Spinal cord (tissue), 10 donors: Measurements from ENCODE around the gene FHOD3. TPM values are rescaled to one million over a fixed set of nuclear protein-coding genes. Genes with fewer than 3 reads are reported as not detected.
"Not testable (repeated sequence)": the region's sequence is repeated elsewhere in the genome, so short reads cannot be mapped to it uniquely, and the experiment has no call there.

Experiments used
- DNase-seq, 6 donors: peaks; one replicate each; pipeline versions ENCODE4 v3.0.0 to v3.0.0-alpha.2; 2013 to 2015; ENCODE audit warnings: low spot score in 6 of 6, low read depth in 4 of 6
- H3K27ac ChIP-seq: one replicate; pipeline ENCODE4 v1.5.1; 2013; ENCODE audit warnings: low read depth, low read length, control low read depth
- H3K27me3 ChIP-seq: one replicate; pipeline ENCODE4 v1.6.1; 2013; ENCODE audit warnings: low read length; ENCODE audit not compliant: control insufficient read depth, insufficient read depth
- H3K36me3 ChIP-seq: one replicate; pipeline ENCODE4 v1.6.1; 2013; ENCODE audit warnings: low read length; ENCODE audit not compliant: control insufficient read depth, insufficient read depth
- H3K4me1 ChIP-seq: one replicate; pipeline ENCODE4 v1.6.1; 2013; ENCODE audit warnings: low read length; ENCODE audit not compliant: control insufficient read depth, insufficient read depth
- H3K4me3 ChIP-seq: one replicate; pipeline ENCODE4 v1.5.1; 2013; ENCODE audit warnings: low read depth, low read length, control low read depth
- H3K9me3 ChIP-seq: one replicate; pipeline ENCODE4 v1.6.1; 2013; ENCODE audit warnings: low read length; ENCODE audit not compliant: control insufficient read depth, insufficient read depth
- WGBS: methylation state at CpG from one replicate; pipeline ENCODE4 v1.1.5; 2013; ENCODE audit warnings: missing lambda C conversion rate; ENCODE audit not compliant: insufficient coverage; 5-methylcytosine and 5-hydroxymethylcytosine counted together
- polyA plus RNA-seq, 2 donors: library from polyadenylated mRNA; unstranded; fragments of 120-200 nt; gene quantifications; one replicate each; pipeline ENCODE4 v1.2.1, GENCODE V29; 2013; ENCODE audit not compliant: insufficient read length in 2 of 2
- total RNA-seq, 2 donors: library from RNA; depleted of rRNA in 1 of 2; stranded (reverse); fragments of 120-200 nt in 1 of 2; fragments of >200 nt in 1 of 2; gene quantifications; one replicate each; pipeline versions ENCODE4 v1.2.3 to v1.2.4, GENCODE V29; 2013 to 2014
- donor health status: healthy.

Gene FHOD3
- total and polyA plus RNA-seq, 4 donors: 30.0 to 53.4 (median 52.1) TPM

DNA sequence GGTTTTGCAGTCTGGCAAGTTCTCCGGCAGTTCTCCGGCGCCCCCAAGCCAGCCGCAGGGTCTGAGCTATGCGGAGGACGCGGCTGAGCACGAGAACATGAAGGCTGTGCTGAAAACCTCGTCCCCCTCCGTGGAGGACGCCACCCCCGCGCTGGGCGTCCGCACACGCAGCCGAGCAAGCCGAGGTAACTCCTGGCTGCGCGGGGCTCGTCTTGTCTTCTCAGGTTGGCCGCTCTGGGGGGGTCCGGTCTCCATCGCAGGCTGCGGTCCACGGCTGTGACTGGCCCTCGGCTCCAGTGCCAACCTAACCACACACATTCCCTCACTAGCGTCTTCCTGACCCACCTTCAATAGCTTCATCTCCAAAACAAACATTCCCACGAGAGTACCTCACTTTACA is 463.1 kb downstream of the FHOD3 start:
- Histone ChIP-seq H3K27ac (no peak overlapping the region), H3K9me3 (no peaks in the 10 kb centered on the region), H3K27me3 (no peaks in the 10 kb centered on the region), H3K4me1 (no peaks in the 10 kb centered on the region), H3K36me3 (peaks cover 22% of the 10 kb centered on the region), H3K4me3 (no peak overlapping the region)
- DNase-seq: no peak
- WGBS: 92% methylated on average over 28 of the region's 29 CpGs

DNA sequence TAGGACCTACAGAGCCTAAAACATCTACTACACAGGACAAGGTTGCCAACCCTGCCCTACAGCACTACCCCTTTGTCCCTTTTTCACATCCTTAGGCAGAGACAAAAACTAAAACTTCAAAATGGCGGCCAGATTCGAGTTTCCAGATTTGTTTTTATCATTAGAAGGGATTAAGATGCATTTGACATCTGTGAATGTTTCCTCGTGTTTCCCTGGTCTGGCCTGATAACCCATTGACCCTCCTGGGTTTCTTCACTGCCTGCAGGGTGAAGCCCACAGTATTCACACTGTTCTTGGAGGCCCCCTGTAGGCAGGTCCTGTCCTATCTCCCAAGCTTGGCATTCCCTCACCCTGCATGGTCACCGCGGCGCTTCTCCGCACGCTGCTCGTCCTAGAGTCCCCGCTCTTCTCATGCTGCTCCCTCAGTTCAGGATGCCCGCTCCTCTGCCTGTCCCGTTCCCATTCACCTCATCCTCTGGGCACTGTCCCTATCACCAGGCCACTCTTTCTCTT is 463.7 kb downstream of the FHOD3 start:
- Histone ChIP-seq H3K9me3 (no peaks in the 10 kb centered on the region), H3K4me1 (no peaks in the 10 kb centered on the region), H3K36me3 (peaks cover 22% of the 10 kb centered on the region), H3K4me3 (no peak overlapping the region), H3K27me3 (no peaks in the 10 kb centered on the region), H3K27ac (no peak overlapping the region)
- WGBS: 92% methylated on average over 11 of the region's 12 CpGs
- DNase-seq: no peak

- no peak overlapping the region for H3K27ac ChIP-seq
- 88% methylated on average over 1 of the region's 2 CpGs for WGBS
- H3K4me3 ChIP-seq: no peak overlapping the region
- H3K27me3 ChIP-seq: no peaks in the 10 kb centered on the region
- H3K36me3 ChIP-seq: peaks cover 22% of the 10 kb centered on the region
- DNase-seq: no peak
- H3K9me3 ChIP-seq: no peaks in the 10 kb centered on the region
- H3K4me1 ChIP-seq: no peaks in the 10 kb centered on the region
Measured at GRCh38 chr18:36762074-36762473, 464.6 kb downstream of the FHOD3 start.

DNA sequence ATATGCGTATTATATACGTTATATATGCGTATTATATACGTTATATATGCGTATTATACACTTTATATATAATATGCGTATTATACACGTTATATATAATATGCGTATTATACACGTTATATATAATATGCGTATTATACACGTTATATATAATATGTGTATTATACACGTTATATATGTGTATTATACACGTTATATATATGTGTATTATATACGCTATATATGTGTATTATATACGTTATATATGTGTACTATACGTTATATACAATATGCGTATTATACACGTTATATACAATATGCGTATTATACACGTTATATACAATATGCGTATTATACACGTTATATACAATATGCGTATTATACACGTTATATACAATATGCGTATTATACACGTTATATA is 465.5 kb downstream of the FHOD3 start:
- H3K9me3 ChIP-seq, H3K4me1 ChIP-seq, H3K4me3 ChIP-seq, H3K27ac ChIP-seq, H3K27me3 ChIP-seq, DNase-seq: not testable (repeated sequence)
- H3K36me3 ChIP-seq: peaks cover 22% of the 10 kb centered on the region
- no CpG with 5 or more reads among the region's 26 CpGs for WGBS

GRCh38 chr18:36766836-36767235 is 469.3 kb downstream of the FHOD3 start:
- no peak for DNase-seq
- H3K36me3 ChIP-seq: peaks cover 11% of the 10 kb centered on the region
- peaks cover 7% of the 10 kb centered on the region for H3K4me1 ChIP-seq
- no CpG with 5 or more reads among the region's 3 CpGs for WGBS
- no peak overlapping the region for H3K4me3 ChIP-seq
- H3K27me3 ChIP-seq: no peaks in the 10 kb centered on the region
- H3K27ac ChIP-seq: peak overlapping the region; percentile 61
- no peaks in the 10 kb centered on the region for H3K9me3 ChIP-seq

GRCh38 chr18:36769172-36769571 is 471.7 kb downstream of the FHOD3 start:
- Histone ChIP-seq H3K4me3 (no peak overlapping the region), H3K9me3 (no peaks in the 10 kb centered on the region), H3K27ac (no peak overlapping the region), H3K4me1 (peaks cover 7% of the 10 kb centered on the region), H3K27me3 (no peaks in the 10 kb centered on the region), H3K36me3 (peaks cover 9% of the 10 kb centered on the region)
- DNase-seq: no peak
- WGBS: 98% methylated on average over 9 of the region's 10 CpGs

DNA sequence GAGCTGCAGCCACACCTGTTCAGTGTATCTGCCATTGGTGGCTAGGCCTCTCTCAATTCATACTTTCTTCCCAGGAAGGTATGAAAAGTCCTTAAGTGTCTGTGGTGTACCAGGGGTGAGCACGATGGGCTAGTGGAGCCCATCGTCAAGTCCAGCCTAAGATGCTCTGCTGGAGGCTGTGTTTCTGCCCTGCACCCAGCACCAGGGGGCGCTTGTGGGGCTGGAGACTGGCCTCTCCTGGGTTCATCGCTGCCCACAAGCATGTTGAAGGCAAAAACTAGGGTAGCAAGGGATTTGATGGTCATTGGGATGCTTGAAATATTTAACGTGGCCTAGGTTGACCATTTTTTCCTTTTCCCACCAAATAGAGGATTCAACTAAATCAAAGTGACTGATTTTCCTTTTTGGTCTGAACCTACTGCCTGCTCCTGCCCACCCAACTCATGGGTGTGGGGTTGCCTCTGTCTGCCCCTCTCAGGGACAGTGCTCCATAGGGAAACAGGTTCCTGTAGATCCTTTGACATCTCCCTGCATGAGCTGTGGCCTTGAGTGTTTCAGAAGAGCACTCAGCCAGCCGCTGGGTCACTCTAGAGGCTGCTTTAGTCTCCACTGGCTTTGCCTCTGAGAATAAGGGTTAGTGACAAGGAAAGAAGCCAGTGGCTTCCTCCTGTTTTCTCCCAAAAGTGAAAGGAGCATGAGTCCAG is 472.2 kb downstream of the FHOD3 start:
- Histone ChIP-seq H3K4me3 (no peak overlapping the region), H3K27me3 (no peaks in the 10 kb centered on the region), H3K4me1 (peaks cover 7% of the 10 kb centered on the region), H3K27ac (no peak overlapping the region), H3K36me3 (peaks cover 9% of the 10 kb centered on the region), H3K9me3 (no peaks in the 10 kb centered on the region)
- WGBS: 78% methylated on average over 5 of the region's 6 CpGs
- DNase-seq: no peak

- peaks cover 7% of the 10 kb centered on the region for H3K4me1 ChIP-seq
- no peaks in the 10 kb centered on the region for H3K9me3 ChIP-seq
- no CpG with 5 or more reads among the region's 3 CpGs for WGBS
- no peaks in the 10 kb centered on the region for H3K27me3 ChIP-seq
- no peak overlapping the region for H3K27ac ChIP-seq
- no peak overlapping the region for H3K4me3 ChIP-seq
- DNase-seq: no peak
- peaks cover 9% of the 10 kb centered on the region for H3K36me3 ChIP-seq
Measured at GRCh38 chr18:36770315-36770946, 472.9 kb downstream of the FHOD3 start.

GRCh38 chr18:36771245-36771644 is 473.7 kb downstream of the FHOD3 start:
- no CpG with 5 or more reads among the region's 4 CpGs for WGBS
- no peaks in the 10 kb centered on the region for H3K27me3 ChIP-seq
- peaks cover 7% of the 10 kb centered on the region for H3K4me1 ChIP-seq
- no peak overlapping the region for H3K27ac ChIP-seq
- H3K9me3 ChIP-seq: no peaks in the 10 kb centered on the region
- DNase-seq: no peak
- peaks cover 9% of the 10 kb centered on the region for H3K36me3 ChIP-seq
- H3K4me3 ChIP-seq: no peak overlapping the region

DNA sequence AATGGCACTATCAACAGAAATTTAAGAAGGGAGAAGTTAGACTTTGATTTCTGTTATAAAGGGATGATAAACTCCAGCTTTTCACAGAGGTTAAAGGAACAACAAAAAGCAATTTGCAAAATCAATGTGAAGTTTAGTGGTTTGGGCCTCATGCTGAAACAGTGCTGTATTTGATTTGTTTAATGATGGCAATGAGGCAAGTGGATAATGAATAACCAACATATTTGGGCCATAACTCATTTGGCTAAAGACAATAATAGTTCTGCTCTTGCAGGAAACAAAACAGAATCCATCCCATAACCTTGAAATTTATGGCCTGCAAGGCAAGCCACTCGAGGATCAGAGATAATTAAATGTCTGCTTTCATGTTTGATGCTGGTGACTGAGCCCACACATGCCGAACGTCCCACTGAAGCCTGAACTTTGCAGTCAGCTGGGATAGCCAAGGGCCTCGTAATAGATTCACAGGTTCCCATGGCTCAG is 474.8 kb downstream of the FHOD3 start:
- peaks cover 9% of the 10 kb centered on the region for H3K36me3 ChIP-seq
- no peak overlapping the region for H3K27ac ChIP-seq
- H3K4me1 ChIP-seq: peaks cover 7% of the 10 kb centered on the region
- 63% methylated on average over 4 of the region's 4 CpGs for WGBS
- no peaks in the 10 kb centered on the region for H3K27me3 ChIP-seq
- no peak overlapping the region for H3K4me3 ChIP-seq
- no peaks in the 10 kb centered on the region for H3K9me3 ChIP-seq
- peak in 1 of 6 donors; percentile 80 for DNase-seq
